Muscle layer of duodenum (tissue), 2 donors: ENCODE data around the gene GPR35.
"Not testable (repeated sequence)": the region's sequence is repeated elsewhere in the genome, so short reads cannot be mapped to it uniquely, and the experiment has no call there.

Experiments used
- H3K27ac ChIP-seq: one replicate; pipeline ENCODE4 v1.7.0; 2013; ENCODE audit warnings: mild to moderate bottlenecking, low read length
- H3K27me3 ChIP-seq: one replicate; pipeline ENCODE4 v1.7.0; 2013; ENCODE audit warnings: low read depth, mild to moderate bottlenecking, control low read depth, low read length
- H3K36me3 ChIP-seq, 2 donors: one replicate each; pipeline ENCODE4 v1.7.0; 2013; ENCODE audit warnings: low read length in 2 of 2, control low read depth in 1 of 2, mild to moderate bottlenecking in 1 of 2; ENCODE audit not compliant: insufficient read depth in 2 of 2, control insufficient read depth in 1 of 2
- H3K4me1 ChIP-seq, 2 donors: one replicate each; pipeline ENCODE4 v1.7.0; 2013; ENCODE audit warnings: low read length in 2 of 2, mild to moderate bottlenecking in 2 of 2, control low read depth in 1 of 2, moderate library complexity in 1 of 2; ENCODE audit not compliant: insufficient read depth in 2 of 2, control insufficient read depth in 1 of 2
- H3K4me3 ChIP-seq, 2 donors: one replicate each; pipeline ENCODE4 v1.7.0; 2013; ENCODE audit warnings: low read length in 2 of 2, low read depth in 1 of 2, mild to moderate bottlenecking in 1 of 2
- H3K9me3 ChIP-seq, 2 donors: one replicate each; pipeline ENCODE4 v1.7.0; 2013; ENCODE audit warnings: low read length in 2 of 2, control low read depth in 1 of 2, mild to moderate bottlenecking in 1 of 2; ENCODE audit not compliant: control insufficient read depth in 1 of 2
- donor health status: healthy.

GPR35 gene

DNA sequence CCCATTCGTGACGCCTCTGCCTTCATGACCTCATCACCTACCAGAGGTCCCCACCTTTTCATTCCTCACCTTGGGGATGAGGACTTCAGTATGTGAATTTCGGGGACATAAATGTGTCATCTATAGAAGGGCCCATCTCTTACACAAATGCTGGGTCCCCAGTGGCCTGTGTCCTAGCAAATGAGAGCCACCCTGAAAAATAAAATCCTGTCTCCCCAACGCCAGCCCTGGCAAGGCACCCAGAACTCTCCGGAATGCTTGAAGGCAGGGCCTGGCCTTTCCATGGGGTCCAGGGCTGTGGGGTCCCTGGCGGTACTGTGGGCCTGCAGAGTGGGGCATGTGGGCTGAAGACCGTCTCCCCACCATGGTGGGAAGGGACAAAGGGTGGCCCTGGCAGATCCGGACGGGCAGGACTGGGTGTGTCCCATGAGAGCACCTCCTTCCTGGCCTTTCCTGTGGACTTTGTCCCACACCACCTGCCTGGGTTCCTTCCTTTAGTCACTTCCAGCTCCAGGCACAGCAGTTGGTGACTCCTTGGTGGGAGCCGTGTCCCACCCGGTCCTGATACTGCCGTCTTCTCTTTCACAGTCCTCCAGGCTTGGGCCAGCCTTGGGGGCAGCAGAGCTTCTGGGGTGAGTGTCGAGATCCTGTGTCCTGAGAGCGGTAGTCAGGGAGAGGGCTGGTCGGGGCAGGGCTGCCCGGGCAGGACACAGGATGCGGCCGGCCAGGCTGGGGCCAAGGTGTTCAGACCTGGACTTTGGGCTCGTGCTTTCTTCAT is 20.2 kb upstream of the GPR35 start:
- Histone ChIP-seq H3K27me3 (no peaks in the 10 kb centered on the region), H3K27ac (peak overlapping the region; percentile 67), H3K36me3 (peaks cover 0 to 6% of the 10 kb centered on the region in 2 donors), H3K9me3 (no peaks in the 10 kb centered on the region), H3K4me3 (peak overlapping the region in 1 of 2 donors; percentile 55), H3K4me1 (peaks cover 0 to 5% of the 10 kb centered on the region in 2 donors)

DNA sequence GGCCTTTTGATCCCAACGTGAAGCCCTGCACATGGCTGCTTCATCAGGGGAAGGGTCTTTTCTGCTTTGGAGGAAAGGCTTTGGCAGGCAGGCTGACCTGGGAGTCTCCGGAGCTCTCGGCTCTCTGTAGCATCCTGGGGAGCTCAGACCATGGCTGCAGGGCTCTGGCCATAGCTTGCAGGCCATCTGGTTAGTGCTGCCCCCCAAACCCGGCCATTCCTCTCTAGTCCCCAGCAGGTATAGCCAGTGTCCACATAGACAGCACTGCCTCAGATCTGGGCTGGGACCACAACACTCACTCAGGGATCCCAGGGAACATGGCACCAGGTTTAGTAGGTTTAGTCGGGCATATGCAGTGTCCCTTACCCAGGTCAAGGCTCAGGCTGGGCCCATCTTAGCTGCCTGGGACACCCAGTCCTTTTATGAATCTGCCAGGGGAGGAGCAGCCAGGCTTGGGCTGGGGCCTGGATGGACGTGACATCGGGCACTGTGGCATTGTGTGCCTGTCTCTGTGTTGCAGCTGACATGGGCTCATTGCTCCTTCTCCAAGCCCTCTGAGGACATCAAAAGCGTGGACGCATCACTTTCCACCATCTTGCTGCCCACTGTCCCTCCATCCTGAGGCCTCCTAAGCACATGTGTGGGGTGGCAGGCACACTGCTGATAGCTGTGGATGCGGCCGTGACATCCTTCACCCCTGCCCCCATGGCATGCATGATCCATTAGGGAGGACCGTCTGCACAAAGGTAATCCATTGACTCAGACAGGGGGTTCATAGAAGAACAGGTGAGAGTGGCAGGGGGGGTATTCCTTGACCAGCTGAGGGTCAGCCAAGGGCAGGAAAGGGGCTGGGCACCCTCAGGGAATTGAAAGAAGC is 19.2 kb upstream of the GPR35 start:
- Histone ChIP-seq H3K36me3 (peaks cover 0 to 6% of the 10 kb centered on the region in 2 donors), H3K4me1 (peaks cover 0 to 5% of the 10 kb centered on the region in 2 donors), H3K4me3 (peak overlapping the region in 1 of 2 donors; percentile 55), H3K9me3 (no peaks in the 10 kb centered on the region), H3K27me3 (no peaks in the 10 kb centered on the region), H3K27ac (peak overlapping the region; percentile 67)

DNA sequence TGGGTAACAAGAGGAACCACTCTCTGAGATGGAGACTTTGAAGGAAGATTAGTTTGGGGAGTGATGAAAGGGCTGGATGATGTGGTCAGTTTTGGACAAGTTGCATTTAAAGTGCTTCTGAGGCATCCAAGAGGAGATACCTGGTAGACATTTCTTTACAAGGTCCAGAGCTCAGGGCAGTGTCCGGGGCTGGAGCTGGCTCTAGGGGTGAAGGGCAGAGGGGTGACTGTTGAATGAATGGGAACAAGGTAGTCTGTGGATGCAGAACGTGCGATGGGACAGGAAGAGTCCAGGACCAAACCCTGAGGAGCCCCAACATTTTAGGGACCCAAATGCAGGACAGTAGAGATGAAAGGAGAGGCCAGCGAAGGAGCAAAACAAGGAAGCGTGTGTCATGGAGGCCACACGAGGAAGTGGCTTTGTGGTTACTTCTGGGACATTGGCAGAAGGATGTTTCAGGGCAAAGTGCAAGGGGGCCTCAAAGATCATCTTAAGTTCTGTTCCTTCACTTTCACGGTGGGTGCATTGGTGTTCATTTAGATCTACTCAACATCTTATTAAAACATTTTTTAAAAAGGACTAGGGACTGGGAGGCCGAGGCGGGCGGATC is 13.6 kb upstream of the GPR35 start:
- Histone ChIP-seq H3K27me3 (no peaks in the 10 kb centered on the region), H3K9me3 (no peaks in the 10 kb centered on the region), H3K27ac (no peak overlapping the region), H3K4me3 (no peak overlapping the region), H3K4me1 (no peaks in the 10 kb centered on the region), H3K36me3 (peaks cover 4 to 9% of the 10 kb centered on the region in 2 donors)

DNA sequence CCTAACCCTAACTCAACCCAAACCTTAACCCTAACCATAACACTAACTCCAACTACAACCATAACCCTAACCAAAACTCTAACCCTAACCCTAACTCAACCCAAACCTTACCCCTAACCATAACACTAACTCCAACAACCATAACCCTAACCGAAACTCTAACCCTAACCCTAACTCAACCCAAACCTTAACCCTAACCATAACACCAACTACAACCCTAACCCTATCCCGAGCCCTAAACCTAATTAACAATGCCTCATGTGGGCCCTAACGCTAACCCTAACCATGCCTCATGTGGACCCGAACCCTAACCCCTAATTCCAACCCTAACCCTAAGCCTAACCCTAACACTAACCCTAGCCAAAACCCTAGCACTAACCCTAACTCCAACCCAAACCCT is 11.5 kb upstream of the GPR35 start:
- Histone ChIP-seq H3K4me1 (no peaks in the 10 kb centered on the region), H3K36me3 (peaks cover 4 to 9% of the 10 kb centered on the region in 2 donors), H3K27me3 (no peaks in the 10 kb centered on the region), H3K9me3 (no peaks in the 10 kb centered on the region), H3K27ac (no peak overlapping the region), H3K4me3 (no peak overlapping the region)

DNA sequence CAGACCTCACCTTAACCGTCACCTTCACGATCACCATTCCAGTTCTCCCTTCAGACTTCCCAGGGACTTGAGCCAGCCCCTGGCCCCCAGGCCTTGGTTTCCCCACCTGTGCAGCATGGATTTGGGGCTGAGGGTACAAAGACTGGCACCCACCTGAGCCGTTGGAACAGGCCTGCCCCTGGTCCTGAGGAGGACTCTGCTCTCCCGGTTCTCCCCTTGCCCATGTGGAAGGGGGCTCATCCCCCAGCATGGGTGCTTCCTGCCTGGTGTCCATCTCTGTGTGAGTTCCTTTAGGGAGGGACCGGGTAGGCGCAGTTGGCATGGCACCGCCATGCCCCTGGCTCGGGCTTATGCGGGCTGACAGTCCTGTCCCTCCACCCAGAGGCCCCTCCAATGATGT is 10.9 kb upstream of the GPR35 start:
- H3K4me3 ChIP-seq = no peak overlapping the region
- no peaks in the 10 kb centered on the region for H3K27me3 ChIP-seq
- H3K36me3 ChIP-seq = peaks cover 4 to 9% of the 10 kb centered on the region in 2 donors
- no peak overlapping the region for H3K27ac ChIP-seq
- no peaks in the 10 kb centered on the region for H3K9me3 ChIP-seq
- H3K4me1 ChIP-seq = no peaks in the 10 kb centered on the region

DNA sequence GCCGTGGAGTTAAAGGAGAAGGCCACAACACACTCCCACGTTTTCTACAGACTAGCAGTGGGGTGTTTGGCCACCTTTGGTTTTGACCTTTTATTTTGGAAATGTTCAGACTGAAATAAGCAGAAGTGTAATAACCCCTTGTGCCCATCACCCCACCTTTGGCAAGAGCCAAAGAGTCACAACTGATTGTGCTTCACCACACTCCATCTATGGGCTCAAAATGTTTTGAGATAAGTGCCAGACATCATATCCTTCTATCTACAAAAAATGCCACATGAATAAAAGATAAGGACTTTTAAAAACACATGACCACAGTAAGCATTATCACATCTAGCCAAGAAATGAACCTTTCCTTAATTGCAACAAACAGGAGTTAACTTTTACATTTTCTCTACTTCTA is 9.9 kb upstream of the GPR35 start:
- Histone ChIP-seq H3K27me3 (no peaks in the 10 kb centered on the region), H3K9me3 (no peaks in the 10 kb centered on the region), H3K36me3 (peaks cover 4 to 9% of the 10 kb centered on the region in 2 donors), H3K27ac (no peak overlapping the region), H3K4me1 (no peaks in the 10 kb centered on the region), H3K4me3 (no peak overlapping the region)

DNA sequence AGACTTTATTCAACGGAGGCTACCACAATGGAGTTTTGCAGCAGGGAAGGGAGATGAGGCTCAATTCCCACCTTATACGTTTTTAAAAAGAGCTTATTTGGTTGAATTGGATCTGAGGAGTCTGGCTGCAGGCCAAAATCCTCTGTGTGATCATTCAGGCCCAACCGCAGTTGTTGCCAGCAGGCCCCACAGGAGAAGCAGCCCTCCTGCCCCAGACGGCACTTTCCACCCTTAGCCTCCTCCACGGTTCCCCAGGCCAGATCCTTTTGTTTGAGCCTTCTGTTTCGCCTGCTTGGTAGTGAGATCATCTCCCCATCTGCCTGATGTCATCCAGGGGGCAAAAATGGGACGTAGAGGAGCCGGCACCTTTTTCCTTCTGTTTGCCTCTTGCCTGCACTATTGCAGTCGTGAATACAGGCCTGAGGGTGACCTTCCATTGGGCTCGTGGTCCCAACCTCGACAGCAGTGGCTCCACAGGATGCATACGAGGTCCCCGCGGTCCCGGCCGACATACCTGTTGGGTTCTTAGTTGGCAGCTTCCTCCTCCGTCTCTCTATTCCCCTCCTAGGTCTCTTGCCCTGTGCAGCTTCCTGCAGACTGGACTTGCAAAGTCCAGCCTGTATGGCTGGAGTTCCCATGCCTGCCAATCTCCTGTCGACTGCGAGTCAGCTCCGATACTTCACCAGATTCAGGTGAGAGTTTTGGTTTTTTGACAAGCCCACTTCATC is 9.3 kb upstream of the GPR35 start:
- H3K36me3 ChIP-seq = peaks cover 4 to 9% of the 10 kb centered on the region in 2 donors
- H3K4me1 ChIP-seq = no peaks in the 10 kb centered on the region
- no peaks in the 10 kb centered on the region for H3K9me3 ChIP-seq
- no peak overlapping the region for H3K4me3 ChIP-seq
- H3K27ac ChIP-seq = no peak overlapping the region
- no peaks in the 10 kb centered on the region for H3K27me3 ChIP-seq

DNA sequence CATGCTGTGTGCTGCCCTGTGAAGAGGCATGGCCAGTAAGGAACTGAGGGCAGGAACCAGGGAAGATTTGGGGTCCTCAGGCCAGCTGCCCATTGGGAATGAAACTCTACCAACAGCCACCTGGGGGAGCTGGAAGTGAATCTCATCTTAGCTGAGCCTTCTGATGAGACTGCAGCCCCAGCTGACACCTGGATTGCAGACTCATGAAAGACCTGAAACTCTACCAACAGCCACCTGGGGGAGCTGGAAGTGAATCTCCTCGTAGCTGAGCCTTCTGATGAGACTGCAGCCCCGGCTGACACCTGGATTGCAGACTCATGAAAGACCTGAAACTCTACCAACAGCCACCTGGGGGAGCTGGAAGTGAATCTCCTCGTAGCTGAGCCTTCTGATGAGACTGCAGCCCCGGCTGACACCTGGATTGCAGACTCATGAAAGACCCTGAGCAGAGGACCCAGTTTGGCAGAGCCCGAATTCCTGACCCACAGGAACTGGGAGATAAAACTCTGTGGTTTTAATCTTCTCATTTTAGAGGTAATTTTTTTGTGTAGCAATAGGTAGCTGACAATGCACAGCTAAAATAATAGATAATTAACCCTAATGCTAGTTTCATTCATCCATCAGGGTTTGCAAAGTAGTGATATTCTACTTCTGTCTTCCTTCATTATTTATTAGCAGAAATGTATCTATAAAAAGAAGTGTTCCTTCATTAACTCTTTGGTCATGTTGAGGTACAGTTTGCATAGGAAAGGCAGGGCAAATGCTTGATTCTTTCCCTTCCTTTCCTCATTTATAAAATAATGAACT is 8.2 kb upstream of the GPR35 start:
- not testable (repeated sequence) for H3K9me3 ChIP-seq, H3K27ac ChIP-seq, H3K36me3 ChIP-seq, H3K4me3 ChIP-seq, H3K27me3 ChIP-seq, H3K4me1 ChIP-seq

DNA sequence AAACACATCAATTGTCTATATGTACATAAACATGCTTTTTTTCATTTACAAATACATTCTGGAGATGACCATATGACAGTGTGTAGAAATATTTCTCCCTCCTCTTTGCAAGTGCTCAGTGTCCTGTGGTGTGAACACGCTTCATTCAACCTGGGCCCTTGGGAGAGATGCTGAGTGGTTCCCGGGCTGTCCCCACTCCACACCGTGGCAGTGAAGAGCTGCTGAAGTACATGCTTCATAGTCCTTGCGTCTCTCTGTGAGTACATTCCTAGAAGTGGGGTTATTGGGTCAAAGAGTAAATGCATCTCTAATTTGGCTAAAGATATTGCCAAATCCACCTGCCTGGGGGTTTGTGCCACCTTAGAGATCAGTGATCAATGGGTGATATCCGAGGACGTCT is 6.5 kb upstream of the GPR35 start:
- Histone ChIP-seq H3K27me3 (no peaks in the 10 kb centered on the region), H3K36me3 (no peaks in the 10 kb centered on the region), H3K27ac (no peak overlapping the region)

DNA sequence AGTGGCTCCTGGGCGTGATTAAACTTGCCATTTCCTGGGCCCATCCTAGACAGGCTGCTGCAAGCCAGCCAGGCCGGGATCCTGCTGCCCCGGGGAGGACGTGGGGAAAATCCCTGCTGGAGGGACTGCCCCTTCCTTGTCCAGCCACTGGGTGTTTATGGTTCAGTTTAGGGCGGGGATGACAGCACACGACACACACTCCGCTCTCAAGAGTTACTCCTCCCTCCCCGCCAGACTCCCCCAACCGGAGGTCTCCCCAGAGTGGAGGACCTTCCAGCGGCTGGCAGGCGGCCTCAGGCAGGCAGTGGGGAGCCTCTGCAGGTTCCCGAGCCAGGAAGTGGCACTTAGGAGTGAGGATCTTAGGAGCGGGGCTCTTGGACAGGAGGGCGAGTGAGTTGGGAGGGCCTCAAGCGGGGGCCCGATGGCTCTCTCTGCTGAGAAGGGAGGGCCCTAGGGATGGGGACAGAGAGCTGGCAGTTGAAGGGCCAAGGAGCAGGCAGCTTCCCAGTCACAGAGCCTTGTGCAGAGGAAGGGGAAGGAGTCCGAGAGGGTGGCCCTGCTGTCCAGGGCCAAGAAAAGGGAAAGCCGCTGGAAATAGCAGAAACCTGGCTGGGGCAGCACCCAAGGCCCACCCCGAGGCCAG is 5.7 kb upstream of the GPR35 start:
- Histone ChIP-seq H3K36me3 (no peaks in the 10 kb centered on the region), H3K9me3 (no peaks in the 10 kb centered on the region), H3K27me3 (no peaks in the 10 kb centered on the region)

More for the DNA sequence above, 6.5 kb upstream of the GPR35 start:
- no peaks in the 10 kb centered on the region for H3K9me3 ChIP-seq
- H3K4me3 ChIP-seq = no peak overlapping the region
- H3K4me1 ChIP-seq = no peaks in the 10 kb centered on the region

More for the DNA sequence above, 5.7 kb upstream of the GPR35 start:
- no peak overlapping the region for H3K4me3 ChIP-seq
- H3K4me1 ChIP-seq = no peaks in the 10 kb centered on the region
- no peak overlapping the region for H3K27ac ChIP-seq
